HG02943 (cell line): ENCODE data around the gene BACH2.

Experiments used
- ATAC-seq: cut with Tn5 transposase; IDR thresholded peaks from one replicate; pipeline ENCODE4 v1.9.1; 2021; ENCODE audit warnings: mild to moderate bottlenecking, low read depth, moderate library complexity; ENCODE audit not compliant: unreplicated experiment

Gene BACH2

DNA sequence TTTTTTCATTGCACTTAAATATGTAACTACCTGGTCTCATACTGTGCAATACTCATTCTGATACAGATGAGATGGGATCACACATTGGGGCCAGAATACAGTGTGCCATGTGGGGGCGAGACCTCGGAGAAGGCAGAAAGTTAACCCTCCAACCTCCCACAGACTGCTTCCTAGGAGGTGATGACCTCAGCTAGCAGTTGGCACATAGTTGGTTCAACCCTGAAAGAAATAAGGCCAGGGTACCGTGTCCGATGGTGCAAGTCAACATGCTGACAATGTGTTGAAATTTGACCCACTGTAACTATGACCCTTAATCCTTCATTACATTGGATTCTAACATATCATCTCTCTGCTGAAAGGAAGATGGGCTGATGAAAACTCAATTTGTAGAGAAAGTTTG, 340.5 kb downstream of the BACH2 start:
- no peak for ATAC-seq

DNA sequence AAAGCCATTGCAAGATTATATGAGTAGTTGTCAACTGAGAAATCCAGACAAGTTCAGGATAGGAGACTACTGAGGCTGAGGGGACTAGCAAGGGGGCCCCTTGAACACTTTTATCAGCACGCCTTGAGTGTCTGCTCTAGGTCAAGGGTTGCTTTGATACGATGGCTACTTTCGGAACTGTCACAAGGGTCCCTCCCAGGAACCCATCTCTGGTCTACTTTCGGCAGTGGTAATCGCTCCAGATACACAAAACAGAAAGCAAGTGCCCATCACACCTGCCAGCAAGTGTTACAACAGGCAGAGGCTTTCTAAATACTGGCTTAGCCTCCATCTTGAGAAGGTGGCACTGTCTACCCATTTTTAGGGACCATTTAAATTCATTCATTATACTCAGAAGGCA, 341.3 kb downstream of the BACH2 start:
- ATAC-seq, result no peak

DNA sequence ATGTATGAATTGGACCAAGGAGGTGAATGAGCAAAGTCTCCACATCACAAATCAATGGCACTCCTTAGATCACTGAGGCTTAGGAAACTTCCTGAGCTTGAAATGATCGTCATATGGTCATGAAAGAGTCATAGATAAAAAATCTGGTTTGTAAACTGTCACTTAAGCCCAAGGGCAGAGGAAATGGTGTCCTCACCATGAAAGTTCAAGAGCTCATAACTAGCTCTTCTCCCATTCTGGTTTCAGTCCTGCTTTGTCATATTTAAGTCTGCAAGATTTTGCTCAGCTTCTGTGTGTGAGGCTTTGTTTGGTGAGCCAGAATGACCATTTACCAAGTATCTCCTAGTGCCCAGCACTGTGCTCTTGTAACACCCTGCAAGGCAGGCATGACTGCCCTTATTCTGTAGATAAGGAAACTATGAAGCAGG, 341.9 kb downstream of the BACH2 start:
- ATAC-seq, result no peak

DNA sequence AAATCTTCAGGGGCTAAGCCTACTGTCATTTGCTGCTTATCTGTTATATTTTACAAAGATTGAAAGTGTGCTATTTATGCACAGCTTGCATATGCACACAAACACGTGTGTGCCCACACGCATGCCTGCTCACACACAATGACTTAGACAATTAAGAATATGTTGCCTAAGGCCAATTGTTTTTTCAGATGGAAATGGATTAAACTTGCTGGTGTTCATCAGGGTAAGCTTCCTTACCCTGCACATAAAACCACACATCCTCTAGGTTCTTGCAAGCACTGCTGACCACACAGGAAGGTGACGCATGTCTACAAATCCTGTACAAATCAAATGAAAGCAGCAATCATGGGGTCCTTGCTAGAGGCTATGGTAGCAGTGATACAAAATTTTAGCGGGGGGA, 344.0 kb downstream of the BACH2 start:
- ATAC-seq, result no peak

DNA sequence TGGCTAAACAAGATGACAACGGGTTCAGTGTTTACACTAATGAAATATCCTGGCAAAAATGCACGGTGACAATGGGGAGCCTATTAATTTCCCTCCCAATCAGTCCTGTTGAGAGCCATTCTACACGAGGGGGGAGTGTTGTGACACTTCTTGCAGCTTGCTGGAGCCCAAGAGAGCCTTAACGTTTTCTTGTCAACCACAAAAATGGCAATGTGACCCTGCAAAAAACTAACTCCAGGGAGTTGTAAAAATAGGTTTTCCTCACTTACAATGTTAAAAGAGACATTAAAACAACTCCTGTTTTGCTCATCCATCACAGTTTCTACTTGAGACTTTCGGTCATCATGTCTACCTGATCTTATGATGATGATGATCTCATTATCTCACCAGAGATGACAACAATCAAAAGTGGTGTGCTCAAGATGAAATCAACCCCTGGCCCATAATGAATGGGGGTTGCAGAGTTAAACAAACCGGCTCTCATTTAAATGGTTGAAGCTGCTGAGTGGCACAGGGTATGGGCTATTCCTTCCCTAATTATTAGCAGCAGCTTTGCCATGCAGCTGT, 344.5 kb downstream of the BACH2 start:
- ATAC-seq, result no peak

DNA sequence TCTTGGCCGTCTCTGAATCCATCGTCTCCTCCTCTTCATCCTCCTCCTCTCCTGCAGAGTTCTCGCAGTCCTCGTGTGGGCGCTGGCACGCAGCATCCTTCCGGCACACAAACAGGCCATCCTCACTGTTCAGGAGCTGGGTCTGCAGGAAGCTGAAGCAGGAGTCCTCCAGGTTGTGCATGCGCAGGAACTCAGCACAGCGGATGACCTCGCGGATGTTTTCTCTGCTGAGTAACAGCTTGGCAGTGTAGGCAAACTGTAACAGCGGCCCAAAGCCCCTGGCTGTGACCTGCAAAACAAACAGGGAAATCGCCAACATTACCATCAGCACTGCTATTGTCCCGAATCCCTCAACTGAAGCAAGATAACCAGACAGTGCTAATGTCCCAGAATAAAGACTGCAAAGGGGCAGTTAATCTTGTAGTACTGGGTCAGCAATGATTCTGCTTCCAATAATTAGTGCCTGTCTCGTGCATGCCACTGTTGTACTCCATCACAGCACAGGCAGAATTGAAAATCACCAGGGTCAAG, 345.0 kb downstream of the BACH2 start:
- ATAC-seq, result no peak

DNA sequence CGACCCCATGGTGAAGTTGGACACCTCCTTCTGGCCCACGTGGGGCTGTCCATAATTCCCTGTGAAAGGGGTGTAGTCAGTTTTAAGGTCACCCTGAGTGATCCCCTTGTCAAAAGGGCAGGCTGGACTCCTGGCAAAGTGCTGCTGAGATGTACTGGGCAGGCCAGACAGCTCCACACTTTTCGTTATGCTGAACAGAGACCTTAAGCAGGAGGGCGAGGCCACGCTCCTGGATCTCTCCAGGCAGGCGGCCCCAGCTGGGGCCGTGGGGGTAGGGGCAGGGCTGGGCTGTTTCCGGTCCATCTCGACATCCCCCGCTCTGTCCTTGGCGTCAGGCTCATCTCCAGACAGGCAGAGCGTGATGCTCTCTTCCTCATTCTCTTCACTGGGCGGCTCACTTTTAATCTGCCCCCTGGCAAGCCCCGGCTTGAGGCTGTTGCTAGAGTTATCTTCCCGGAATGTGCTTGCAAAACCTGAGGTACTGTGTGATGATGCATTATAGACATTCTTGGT, 345.7 kb downstream of the BACH2 start:
- no peak for ATAC-seq

GRCh38 chr6:89950446-89950845, 346.2 kb downstream of the BACH2 start:
- ATAC-seq, result no peak

GRCh38 chr6:89948876-89949275, 347.8 kb downstream of the BACH2 start:
- ATAC-seq, result no peak

DNA sequence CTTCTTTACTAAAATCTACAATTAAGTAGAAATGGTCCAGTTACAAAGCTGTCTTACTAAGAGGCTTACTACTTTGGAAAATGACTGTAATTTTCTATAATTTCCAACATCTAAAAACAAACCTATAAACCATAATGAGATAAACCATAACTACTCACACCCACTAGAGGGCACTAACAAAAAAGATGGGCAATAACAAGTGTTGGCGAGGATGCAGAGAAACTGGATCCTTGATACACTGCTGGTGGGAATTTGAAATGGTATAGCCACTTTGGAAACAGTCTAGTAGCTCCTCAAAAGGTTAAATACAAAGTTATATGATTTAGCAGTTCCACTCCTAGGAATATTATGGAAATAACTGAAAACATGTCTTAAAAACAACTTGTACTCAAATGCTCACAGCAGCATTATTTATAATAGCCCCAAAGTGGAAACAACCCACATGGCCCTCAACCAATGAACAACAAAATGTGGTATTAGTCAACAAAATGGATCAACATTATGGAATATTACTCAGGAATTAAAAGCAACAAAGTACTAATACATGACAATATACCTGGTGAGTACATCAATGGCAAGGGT, 351.7 kb downstream of the BACH2 start:
- ATAC-seq, result no peak

- ATAC-seq, result no peak
Observed at GRCh38 chr6:89944181-89944755, 352.4 kb downstream of the BACH2 start.

- ATAC-seq, result no peak
Observed at GRCh38 chr6:89942601-89943000, 354.0 kb downstream of the BACH2 start.

- ATAC-seq, result no peak
Observed at GRCh38 chr6:89941763-89942497, 354.7 kb downstream of the BACH2 start.

DNA sequence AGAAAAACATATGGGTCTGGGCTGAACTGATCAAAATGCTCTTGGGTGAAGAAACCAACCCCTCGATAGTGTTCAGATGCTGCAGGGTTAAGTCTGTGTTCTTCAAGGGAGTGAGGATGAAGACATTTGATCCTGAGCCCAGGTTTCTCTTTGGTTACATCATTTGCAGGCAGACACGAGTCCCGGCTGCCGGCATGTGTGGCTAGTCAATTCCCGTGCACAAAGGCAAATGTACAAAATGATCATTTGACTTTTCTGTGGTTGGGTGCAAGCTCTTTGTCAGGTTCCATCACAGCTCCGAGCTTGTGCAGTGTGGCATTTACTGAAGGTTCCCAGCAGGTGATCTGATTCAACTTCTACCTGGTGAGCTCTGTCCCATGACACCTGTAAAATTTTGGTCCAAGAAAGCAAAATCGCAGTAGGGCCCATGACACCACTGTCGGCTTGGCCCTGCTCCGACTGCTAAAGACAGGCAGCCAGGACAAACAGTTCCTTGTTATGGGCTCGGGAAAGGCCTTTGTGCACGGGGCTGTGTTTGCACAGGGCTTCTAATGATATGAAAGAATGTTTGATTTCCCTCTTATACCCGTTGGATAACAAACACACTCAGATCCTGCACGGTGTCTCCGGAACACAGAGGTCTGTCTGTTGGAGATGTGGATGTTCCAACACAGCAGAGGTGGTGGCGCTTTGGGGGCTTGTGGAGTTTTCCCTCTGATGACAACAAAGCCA, 355.4 kb downstream of the BACH2 start:
- ATAC-seq, result no peak

GRCh38 chr6:89940225-89941027, 356.2 kb downstream of the BACH2 start:
- ATAC-seq, result no peak

DNA sequence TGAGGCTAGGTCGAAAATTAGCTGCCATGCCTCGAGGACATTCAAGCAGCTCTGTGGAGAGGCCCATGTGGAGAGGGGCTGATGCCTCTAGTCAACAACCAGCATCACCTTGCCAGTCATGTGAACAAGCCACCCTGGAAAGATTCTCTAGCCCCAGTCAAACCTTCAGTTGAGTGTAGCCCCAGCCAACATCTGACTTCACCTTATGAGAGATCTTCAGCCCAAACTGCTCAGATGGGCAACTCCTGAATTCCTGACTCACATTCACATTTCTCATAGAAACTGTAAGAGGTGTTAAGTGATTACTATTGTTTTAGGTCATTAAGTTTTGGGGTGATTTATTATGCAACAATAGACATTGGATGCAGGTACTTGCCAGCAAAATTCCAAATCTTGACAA, 357.5 kb downstream of the BACH2 start:
- ATAC-seq, result no peak

GRCh38 chr6:89938014-89938413, 358.6 kb downstream of the BACH2 start:
- no peak for ATAC-seq

DNA sequence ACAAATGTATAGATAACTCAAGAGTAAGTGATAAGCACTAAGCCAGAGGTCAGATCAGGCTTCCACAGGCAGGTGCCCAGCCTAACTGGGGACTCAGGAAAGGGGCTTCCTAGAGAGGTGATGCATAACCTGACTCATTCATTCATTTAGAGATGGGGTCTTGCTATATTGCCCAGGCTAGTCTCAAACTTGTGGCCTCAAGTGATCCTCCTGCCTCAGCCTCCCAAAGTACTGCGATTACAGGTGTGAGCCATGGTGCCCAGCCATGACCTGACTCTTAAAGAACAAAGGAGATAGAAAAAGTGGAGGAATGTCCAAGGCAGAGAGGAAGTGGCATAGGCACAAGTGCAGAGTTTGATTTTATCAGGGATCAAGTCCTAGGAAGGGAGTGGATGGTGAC, 360.5 kb downstream of the BACH2 start:
- no peak for ATAC-seq

DNA sequence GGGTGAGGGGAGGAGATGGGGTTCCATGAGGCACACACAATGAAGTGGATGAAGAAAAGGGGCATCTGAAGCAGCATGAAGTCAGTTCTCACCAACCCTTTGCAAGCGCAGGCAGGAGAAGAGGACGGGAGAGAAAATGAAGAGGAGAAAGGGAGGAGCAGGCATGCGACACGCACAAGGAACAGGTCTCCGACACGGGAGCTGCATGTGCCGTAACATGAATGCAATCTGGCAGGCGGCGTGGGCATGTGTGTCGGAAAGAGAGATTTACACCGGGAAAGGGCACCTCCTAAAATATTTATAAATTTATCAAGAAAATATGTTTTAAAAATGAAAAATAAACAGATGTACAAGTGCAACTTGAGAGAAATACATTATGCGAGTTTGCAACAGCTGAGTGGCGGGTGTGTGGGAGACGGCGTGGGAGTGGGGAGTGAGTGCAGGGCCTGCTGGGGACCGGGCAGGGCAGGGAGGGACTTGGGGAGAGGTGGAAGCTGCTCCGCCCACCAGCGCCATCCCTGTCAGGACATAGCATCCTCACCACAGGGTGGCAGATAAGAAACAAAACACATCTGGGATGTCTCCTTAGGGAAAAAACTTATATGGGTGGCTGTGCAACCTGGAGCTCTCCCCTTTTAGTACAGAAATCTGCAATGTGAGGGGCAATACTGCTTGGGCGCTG, 361.8 kb downstream of the BACH2 start:
- ATAC-seq, result no peak
